Limb (tissue), 2 donors: Measurements from ENCODE around the gene CEP76.

ENCODE experiments used
- DNase-seq, 2 donors: peaks; one replicate each; pipeline ENCODE4 v3.0.0-alpha.2; 2016; ENCODE audit errors: extremely low spot score in 2 of 2

Gene CEP76

DNA sequence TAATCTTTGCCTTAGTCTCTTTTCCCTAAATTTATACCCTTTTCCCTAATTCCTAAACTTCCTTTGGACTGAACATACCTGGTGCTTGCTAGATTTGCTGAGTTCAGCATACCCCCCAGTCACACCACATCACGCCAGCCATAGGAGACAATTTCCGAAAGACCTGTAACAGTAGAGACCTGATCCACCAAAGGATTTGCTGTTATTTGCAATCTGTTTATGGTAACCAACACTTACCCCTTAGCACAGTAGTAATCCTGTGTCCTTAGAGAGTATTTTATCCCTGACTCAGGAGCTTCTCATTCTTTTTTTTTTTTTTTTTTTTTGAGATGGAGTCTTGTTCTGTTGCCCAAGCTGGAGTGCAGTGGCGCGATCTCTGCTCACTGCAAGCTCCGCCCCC lies 8.9 kb upstream of the CEP76 start:
- DNase-seq: no peak

DNA sequence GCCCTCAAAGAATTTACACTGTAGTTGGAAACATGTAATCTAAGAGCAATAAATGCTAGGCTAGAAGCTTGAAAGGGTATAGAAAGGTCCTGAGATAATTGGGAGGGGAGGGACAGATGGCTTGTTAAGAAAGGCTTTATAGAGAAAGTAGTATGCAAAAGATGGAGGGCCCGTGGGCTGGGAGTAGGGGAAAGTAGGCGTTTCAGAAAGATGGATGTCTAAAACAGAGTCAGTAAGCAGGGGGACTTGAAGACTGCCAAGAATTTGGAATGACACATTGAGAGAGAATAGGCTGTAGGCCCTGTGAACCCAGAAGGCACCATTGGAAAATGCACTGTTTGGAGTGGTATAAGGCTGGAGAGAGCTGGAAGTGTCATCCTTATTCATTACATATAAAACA lies 1.1 kb upstream of the CEP76 start:
- DNase-seq: no peak

DNA sequence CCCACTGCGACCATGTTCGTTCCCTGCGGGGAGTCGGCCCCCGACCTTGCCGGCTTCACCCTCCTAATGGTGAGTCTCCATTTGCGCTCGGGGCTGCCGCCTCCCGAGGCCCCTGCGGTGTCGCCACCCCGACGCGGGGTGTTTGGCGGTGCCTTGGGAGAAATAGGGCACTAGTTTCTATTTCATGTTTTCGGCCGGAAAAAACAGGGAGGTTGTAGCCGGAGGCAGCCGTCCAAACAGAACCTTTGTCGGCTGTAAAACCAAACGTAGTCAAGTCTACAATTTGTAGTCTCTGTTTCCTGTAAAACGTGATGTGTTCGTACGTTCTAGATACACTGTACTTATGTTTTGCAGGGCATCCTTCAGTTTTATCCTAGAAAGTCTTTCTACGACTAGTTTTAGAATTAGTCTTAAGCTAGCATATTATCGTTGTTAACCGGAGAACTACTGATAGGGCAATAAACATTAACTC lies 609 bp upstream of the CEP76 start:
- DNase-seq: peak in 1 of 2 donors; percentile 5

DNA sequence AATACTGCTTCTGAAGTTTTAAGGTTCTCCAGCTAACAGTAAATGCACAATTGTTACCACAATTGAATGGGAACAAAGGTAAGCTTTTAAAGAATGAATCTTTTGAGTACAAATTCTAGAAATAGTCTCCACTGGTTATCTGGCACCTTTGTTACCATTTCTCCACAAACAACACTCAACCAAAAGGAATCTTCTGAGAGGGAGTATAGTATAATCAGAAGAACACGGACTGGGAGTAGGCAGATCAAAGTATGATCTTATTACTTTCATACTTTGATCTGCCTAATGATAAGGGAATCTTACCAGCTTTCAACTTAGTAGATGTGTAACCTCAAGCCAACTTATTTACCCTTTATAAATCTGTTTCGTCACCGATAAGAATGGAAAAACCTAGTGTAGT lies 1.4 kb downstream of the CEP76 start:
- no peak for DNase-seq

DNA sequence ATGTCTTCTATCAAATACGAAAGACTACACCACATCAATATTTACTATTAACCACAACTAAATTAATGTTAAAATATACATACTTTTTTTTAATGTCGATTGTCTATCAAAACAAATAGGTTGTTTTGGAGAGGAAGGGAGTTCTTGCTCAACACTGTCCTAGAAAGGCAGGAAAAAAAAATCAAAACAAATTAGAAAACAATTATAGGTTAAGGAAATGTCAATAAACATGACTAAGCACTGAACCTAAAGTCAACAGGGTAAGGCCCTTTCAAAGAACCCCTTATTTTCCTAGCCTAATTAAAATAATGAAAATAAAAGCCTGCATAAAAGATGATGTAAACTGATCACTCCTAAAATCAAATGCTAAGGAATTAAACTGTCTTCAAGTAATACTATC lies 2.8 kb downstream of the CEP76 start:
- no peak for DNase-seq

DNA sequence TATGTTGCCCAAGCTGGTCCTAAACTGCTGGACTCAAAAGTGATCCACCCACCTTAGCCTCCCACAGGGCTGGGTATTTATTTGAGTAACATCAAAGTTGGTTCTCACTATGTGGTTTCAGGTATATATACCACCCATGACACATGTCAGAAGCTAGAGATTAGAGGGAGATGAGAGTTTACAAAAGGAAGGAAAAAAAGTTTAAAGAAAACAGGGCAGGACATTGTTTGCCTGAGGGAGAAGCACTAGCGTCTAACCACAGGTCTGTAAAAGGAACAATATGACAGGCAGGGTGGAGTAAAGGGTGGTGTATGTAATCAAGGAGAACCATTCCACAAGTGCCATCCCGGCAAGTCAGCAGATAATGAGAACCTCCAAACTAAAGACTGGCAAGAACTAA lies 8.5 kb downstream of the CEP76 start:
- DNase-seq: no peak

DNA sequence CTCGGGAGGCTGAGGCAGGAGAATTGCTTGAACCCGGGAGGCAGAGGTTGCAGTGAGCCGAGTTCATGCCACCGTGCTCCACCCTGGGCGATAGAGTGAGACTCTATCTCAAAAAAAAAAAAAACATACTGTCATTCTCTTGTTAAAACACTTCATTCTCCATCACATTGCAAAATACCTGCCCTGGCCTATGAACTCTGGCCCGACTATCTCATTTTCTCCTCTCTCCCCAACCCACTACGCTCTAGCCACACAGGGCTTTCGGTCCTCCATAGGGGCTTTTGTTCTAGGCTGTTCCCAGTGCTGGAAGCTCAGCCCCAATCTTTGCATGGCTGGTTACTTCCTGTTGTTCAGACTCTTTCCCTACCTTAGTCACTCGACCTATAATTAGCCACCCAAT lies 10.3 kb downstream of the CEP76 start:
- no peak for DNase-seq

DNA sequence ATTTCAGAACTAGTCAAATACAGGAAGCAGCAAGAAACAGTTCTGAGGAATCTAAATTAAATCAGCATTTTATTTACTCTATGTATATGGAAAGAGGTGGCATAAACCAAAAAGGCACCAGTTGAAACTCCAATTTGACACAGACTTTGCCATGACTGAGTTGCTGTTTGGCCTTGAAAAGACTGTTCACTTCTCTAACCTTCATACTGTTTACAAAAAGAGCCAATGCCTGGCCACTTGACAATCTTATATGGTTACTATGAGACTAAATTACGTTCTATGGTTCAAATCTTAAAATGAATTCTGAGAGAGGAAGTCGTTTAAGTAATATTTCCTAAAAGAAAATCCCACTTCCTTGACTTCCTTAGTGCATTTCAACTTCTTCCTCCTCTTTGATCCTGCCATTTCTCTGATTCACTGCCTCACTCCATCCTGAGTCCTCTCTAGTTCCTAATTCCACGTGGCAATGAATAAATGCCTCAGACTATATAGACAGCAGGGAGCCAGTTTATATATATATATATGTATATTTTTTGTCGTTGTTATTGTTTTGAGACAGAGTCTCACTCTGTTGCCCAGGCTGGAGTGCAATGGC lies 13.2 kb downstream of the CEP76 start:
- no peak for DNase-seq

DNA sequence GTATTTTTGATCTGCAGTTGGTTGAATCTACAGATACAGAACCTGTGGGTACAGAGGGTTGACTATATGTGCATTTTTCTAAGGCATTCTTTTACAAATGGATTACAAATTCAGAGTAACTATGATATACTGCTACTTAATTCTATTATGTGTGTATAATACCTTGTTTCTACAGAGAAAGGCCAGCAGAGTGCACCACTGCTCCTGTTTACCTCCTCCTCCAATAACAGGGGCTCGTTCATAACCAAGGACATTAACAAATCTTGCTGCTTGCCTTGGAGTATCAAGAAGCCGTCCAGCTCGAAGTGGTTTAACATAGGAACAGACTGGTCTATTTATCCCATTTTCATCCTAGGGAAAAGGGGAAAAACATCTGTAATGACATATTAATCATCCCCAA lies 16.4 kb downstream of the CEP76 start:
- DNase-seq: peak in 1 of 2 donors; percentile 4

DNA sequence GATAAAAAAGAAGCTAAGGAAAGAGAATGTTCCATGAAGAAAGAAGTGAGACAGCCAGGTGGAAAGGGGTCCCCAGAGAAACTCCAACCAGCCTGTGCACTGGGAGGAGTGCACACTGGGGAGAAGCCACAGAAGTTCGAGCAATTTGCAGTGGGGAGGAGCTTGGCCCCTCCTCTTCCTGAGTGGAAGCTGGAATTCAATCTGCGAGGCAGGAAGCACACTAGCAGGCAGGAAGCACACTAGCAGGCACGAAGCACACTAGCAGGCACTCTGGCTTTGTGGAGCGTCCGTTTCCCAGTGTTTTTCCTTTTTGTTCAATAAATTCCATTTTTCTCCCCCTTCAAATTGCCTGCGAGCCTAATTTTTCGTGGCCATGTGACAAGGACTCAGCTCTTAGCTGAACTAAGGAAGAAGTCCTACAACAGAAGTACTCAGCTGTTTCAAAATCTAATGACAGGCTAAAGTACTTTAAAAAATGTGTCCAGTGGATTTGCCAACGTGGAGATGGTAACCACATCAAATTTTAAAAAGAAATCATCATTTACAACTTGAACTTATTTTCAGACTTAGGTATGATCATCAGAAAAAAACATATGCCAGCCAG lies 23.2 kb downstream of the CEP76 start:
- peak; percentile 32 to 41 for DNase-seq

DNA sequence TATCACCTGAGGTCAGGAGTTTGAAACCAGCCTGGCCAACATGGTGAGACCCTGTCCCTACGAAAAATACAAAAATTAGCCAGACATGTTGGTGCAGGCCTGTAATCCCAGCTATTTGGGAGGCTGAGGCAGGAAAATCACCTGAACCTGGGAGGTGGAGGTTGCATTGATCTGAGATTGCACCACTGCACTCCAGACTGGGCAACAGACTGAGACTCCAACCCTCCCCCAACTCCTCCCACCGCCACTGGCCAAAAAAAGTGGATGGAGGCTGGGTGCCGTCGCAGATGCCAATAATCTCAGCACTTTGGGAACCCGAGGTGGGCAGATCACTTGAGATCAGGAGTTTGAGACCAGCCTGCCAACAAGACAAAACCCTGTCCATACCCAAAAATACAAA lies 34.5 kb downstream of the CEP76 start:
- no peak for DNase-seq

DNA sequence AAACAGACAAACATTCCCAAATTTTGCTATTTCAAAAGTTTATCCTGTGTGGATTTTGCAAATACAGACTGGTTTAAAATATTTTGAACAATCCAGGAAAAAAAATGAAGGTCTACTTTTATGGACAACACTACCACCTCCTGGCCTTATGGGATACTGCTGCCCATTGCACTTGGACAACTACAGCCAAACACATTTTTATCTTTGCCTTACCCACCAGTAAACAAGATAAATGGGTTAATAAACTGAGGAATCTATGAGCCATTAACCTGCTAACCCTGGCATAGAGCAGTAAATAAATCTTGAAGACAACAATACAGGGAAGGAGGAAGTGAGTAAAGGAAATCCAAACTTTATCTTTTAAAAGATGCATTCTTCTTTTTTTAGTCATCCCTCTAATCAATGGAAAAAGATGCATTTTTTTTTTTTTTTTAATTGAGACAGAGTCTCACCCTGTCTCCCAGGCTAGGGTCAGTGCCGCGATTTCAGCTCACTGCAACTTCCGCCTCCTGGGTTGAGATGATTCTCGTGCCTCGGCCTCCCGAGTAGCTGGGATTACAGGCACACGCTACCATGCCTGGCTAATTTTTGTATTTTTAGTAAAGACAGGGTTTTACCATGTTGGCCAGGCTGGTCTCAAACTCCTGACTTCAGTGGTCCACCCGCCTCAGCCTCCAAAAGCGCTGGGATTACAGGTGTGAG lies 42.5 kb downstream of the CEP76 start:
- DNase-seq: peak; percentile 53 to 79

DNA sequence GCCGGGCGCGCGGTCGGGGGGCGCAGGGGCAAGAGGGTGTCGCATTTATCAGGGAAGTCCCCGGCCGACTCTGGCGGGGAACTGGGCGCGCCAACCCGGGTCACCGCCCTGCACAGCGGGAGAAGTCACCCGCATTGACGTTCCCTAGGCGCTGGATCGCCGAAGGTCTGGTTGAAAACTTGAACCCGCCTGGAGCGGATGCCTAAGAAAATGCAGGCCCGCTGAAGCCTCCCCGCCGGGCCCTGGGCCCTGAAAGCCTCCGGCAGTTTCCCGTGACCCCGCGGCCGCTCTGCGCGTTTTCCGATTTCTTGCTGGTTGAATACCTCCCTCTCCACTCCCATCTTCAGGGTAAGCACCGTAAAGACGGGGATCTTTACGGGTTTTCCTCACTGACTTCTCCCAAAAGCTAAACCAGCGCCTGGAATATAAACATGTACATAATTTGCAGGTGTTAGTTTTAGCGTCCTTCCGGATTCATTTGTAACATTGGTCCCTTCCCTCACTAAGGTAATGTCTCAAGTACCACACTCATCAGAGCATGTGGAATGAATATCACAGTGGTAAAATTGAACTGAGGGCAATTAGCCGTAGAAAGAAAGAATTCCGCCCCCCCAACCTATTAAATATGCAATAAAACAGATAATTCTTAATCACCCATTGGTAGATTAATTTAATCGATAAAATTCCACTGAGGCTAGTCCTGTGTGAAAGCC lies 43.9 kb downstream of the CEP76 start:
- DNase-seq: no peak

DNA sequence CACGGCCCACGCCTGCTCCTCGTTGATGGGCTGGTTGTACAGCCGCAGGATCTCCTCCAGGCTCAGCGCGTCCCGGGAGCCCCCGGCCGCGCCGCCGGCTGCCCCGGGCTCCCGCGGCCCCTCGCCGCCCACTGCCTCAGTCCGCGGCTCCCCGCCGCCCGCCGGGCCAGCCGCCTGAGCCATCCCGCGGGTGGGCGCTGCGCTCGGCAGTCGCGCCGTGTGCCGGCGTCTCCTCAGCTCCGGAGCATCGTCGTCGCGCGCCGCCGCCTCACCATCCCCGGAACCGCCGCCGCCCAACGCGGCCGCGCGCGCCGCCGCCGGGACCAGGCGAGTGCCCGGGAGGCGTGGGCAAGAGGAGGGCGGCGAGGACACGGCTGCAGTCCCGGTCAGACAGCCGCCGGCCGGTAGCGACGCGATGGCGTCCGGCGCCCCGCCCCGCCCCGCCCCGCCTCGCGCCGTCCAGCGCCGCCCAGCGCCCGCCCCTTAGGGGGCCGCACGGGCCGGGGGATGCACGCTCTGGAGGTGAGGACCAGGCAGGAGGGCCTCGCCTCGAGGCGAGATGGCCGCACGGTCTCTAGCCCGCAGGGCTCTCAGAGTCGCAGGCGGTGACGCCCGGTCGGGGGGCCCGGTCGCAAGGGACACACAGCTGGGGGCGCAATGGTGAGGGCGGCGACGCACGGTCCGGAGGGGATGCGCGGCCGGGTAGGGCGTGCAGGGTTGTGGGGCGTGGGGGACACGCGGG lies 44.7 kb downstream of the CEP76 start, which contains the start of gene SPIRE1:
Gene SPIRE1, minus strand, starts transcription at position 424 of the 742 bp plus-strand sequence. Its CDS starts 241 bp downstream, at position 183.
- DNase-seq: peak; percentile 34 to 82

DNA sequence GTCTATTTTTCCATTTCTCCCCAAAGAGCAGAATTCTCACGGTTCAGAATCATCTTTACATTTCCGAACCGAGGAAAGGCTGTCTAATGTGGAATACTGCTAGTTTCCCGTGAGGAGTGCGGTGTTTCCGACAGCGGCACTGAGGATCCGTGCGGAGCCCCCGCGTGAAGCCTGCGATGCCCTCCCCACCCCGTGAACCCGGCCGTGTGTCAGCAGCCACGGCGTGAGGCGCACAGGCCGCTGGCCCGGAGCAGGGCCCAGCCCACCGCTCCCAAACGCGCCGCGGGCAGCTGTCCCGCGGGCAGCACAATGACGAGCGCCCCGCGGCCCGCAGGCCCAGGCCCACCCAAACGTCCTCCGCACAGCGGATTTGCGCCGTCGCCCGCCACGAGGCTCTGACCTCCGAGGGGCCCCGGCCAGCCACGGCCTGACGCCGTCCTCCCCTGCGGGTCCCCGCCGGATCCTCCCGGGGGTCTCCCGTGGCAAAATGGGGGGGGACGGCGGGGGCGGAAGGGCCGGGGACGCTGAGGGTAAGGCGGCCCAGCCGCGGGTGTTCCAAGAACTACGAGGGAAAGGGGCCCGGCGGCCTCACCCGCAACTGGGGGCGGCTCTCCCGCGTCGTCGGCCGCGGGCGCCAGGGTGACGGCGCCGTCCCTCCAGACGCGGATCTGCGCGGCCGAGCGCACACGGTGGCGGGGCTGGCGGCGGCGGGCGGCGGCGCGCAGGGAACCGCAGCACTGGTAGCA lies 45.4 kb downstream of the CEP76 start:
- peak in 1 of 2 donors; percentile 76 for DNase-seq

DNA sequence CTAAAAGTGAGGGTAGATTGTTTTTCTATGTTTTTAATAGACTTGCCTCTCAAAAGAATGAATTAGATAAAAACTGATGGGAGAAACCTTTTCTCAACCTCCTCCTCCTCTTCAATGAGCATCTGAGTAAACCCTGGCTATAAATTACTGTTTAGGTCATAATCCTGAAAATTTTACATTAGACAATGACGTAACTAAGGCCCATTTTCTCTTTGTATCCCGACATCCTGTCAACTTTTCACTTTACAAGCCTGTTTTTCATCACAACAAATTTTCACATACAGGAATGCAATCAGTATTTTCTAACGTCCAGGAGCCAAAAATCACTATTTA lies 46.0 kb downstream of the CEP76 start:
- DNase-seq: peak in 1 of 2 donors; percentile 18

DNA sequence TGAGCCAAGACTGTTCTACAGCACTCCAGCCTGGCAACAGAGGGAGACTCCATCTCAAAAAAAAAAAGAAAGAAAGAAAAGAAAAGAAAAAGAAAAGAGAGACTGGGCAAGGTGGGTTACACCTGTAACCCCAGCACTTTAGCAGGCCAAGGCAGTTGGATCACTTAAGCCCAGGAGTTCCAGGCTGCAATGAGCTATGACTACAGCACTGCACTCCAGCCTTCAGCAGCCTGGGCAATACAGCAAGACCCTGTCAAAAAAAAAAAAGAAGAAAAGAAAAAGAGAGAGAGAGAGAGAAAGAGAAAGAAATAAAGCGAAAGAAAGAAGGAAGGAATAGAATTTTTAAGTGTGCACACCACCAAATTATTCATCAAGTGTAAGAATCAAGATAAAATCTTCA lies 47.6 kb downstream of the CEP76 start:
- DNase-seq: no peak

DNA sequence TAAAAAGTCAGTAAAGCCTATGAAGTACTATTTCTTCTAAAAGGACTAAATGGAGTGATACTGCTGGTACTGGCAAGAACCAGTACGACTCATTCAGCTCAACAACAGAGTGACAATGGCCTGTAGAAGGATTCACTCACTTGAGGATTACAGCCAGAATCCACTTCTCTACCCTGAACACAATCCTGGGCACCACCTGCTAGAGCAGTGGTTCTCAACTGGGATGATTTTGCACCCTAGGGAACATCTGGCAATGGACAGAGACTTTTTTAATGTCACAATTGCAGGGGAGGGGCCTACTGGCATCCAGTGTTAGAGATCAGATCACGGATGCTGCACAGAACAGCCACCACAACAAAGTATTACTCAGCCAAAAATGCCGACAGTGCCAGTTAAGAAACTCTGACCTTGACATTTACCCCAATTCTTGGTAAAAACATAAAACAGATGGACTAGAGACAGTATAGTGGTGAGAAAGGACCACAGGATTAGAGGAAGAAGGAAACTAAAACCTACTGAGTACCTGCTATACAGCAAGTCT lies 49.6 kb downstream of the CEP76 start:
- DNase-seq: no peak

DNA sequence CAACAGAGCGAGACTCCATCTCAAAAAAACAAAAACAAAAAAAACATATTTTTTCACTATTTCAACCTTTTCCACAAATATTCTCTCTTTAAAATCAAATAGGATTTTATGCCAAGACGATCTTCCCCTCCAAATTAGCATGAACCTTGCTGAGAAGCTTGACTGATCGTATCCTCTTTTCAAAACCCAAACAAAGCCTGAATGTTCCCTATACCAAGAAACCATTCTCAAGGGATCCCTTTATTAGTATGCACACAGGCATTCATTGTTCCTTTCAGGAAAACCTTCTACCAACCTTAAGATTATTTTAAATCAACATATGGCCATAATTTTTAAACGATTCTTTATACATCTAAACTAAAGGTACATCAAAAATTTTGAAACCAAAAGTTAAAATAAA lies 50.9 kb downstream of the CEP76 start:
- DNase-seq: no peak

DNA sequence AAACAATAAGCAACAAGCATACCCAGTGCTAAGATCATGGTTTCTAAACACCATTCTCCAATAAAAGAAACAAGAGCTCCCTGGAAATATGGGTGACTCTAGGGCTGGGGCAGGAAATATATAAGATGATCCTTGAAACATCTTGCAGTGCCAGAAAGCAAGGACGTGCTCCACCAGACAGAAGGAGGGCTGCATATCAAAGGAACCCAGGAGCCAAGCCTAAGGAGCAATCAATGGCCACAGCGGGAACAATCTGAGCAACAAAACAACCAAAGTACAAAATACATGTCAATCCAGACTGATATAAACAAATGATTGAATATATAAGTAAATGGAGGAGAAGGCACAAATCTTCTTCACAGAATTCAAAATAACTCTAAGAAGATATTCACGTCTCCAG lies 54.8 kb downstream of the CEP76 start:
- no peak for DNase-seq
